Hepatocyte (in vitro differentiated cells): ENCODE data around the gene HADHA.
"Not testable (repeated sequence)": the region's sequence is repeated elsewhere in the genome, so short reads cannot be mapped to it uniquely, and the experiment has no call there.

Experiments
- CTCF ChIP-seq: fragments of 200-600 bp; sonication (generic); IDR thresholded peaks from 2 replicates; pipeline ENCODE4 v1.5.1; 2016; ENCODE audit warnings: antibody characterized with exemption, mild to moderate bottlenecking; ENCODE audit not compliant: poor library complexity
- EZH2 ChIP-seq: fragments of 200-600 bp; sonication (generic); IDR thresholded peaks from 2 replicates; pipeline ENCODE4 v1.6.1; 2016; ENCODE audit warnings: antibody characterized with exemption, mild to moderate bottlenecking, borderline replicate concordance

GRCh38 chr2:26268670-26269385 is 24.4 kb upstream of the HADHA start:
- not testable (repeated sequence) for TF ChIP-seq CTCF, EZH2
